ENCODE results near the gene B4GALT3.

DNA sequence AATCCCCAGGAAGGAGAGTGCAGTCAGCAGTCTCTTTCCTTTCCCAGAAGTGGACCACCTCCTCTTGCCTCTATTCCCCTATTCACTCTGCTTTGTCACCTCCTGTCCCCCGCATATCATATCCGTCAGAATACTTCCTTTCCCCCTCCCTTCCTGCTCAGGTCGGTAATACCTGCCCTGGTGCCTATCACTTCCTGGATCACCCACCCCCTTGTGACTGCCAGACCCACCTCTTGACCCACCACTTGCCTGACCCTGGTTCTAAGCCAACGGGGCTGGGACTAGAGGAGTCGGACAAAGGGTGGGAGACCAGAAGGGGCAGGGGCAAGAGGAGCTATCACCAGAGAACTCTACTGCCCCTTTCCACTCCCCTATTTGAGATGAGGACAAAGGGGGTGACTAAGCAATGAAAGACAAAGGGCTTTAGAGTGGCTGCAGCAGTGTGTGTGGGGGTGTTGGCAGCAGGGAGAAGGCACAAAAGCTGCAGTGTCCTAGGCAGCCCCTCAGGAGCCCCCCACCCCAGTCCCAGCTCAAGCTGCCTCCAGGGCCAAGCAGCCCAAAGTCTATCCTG is 23.2 kb upstream of the B4GALT3 start:
- TF ChIP-seq, protein P1, sequence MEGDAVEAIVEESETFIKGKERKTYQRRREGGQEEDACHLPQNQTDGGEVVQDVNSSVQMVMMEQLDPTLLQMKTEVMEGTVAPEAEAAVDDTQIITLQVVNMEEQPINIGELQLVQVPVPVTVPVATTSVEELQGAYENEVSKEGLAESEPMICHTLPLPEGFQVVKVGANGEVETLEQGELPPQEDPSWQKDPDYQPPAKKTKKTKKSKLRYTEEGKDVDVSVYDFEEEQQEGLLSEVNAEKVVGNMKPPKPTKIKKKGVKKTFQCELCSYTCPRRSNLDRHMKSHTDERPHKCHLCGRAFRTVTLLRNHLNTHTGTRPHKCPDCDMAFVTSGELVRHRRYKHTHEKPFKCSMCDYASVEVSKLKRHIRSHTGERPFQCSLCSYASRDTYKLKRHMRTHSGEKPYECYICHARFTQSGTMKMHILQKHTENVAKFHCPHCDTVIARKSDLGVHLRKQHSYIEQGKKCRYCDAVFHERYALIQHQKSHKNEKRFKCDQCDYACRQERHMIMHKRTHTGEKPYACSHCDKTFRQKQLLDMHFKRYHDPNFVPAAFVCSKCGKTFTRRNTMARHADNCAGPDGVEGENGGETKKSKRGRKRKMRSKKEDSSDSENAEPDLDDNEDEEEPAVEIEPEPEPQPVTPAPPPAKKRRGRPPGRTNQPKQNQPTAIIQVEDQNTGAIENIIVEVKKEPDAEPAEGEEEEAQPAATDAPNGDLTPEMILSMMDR (IDR thresholded peaks at IDR 0.05): no peak
- no peak for TF ChIP-seq POLR2A (IDR thresholded peaks at IDR 0.05)
